Right lobe of liver (tissue), 6 donors: ENCODE data around the gene RFX6. TPM values are rescaled to one million over a fixed set of nuclear protein-coding genes. Genes with fewer than 3 reads are reported as not detected.

ENCODE experiments used
- ATAC-seq, 4 donors: fragments of 200-7000 bp; cut with Tn5 transposase; one replicate each; pipeline ENCODE4 v1.9.1; 2020; ENCODE audit warnings: mild to moderate bottlenecking in 4 of 4, moderate library complexity in 4 of 4
- DNase-seq, 3 donors: peaks; one replicate each; pipeline ENCODE4 v3.0.0-alpha.2; 2020
- H3K27ac ChIP-seq, 3 donors: fragments of 200-600 bp; one replicate each; pipeline ENCODE4 v1.8.0; 2022
- H3K27me3 ChIP-seq, 2 donors: fragments of 200-600 bp; one replicate each; pipeline ENCODE4 v1.8.0; 2022
- H3K36me3 ChIP-seq, 4 donors: fragments of 200-600 bp; sonication (generic) in 1 of 4; one replicate each; pipeline versions ENCODE4 v1.5.1 to v1.8.0; 2017 to 2022; ENCODE audit warnings: control low read depth in 1 of 4
- H3K4me1 ChIP-seq, 4 donors: fragments of 200-600 bp; sonication (generic) in 1 of 4; one replicate each; pipeline versions ENCODE4 v1.5.1 to v1.8.0; 2017 to 2022; ENCODE audit warnings: control low read depth in 1 of 4
- H3K4me3 ChIP-seq, 3 donors: fragments of 200-600 bp; one replicate each; pipeline ENCODE4 v1.8.0; 2022
- H3K9me3 ChIP-seq, 4 donors: fragments of 200-600 bp; sonication (generic) in 1 of 4; one replicate each; pipeline versions ENCODE4 v1.5.1 to v1.8.0; 2017 to 2022; ENCODE audit warnings: control low read depth in 1 of 4
- POLR2A ChIP-seq: fragments of 450-650 bp; IDR thresholded peaks from one replicate; pipeline ENCODE4 v1.6.1; 2017; ENCODE audit warnings: antibody characterized with exemption, mild to moderate bottlenecking
- WGBS: methylation state at CpG from one replicate; pipeline ENCODE4 v1.1.6; 2018; ENCODE audit warnings: low coverage, low lambda C conversion rate; ENCODE audit not compliant: insufficient coverage; ENCODE audit errors: missing lambda C conversion rate; 5-methylcytosine and 5-hydroxymethylcytosine counted together
- intact Hi-C, 2 donors: fragments of 100-400 bp; cut with DNase I; formaldehyde crosslinking; loops; one replicate each; pipeline versions ENCODE4 v1.11.2 to v1.14.1; 2022
- total RNA-seq, 6 experiments: library from RNA; depleted of rRNA in 2 of 6; stranded (reverse); fragments of >200 nt in 2 of 6; fragmentation: NEBNext Ultra II Directional in 3 of 6; extraction: Animal tissue kit (Norgen Biotek cat#: 25700) in 3 of 6; gene quantifications; one replicate each; pipeline versions ENCODE4 v1.1.0 to v1.2.4, GENCODE V29; 2016 to 2023
- TF ChIP-seq, protein P1 (sequence below), 4 donors: fragments of 200-600 bp in 3 of 4; fragments of 450-650 bp in 1 of 4; IDR thresholded peaks; one replicate each; pipeline versions ENCODE4 v1.5.1 to v1.8.0; 2016 to 2022; ENCODE audit warnings: antibody characterized with exemption in 4 of 4, mild to moderate bottlenecking in 2 of 4
- donor health status: DM: no; HTN: yes; CAD: no.
- donor health status: DM: no; HTN: no; CAD: no.
- donor health status: DM: no; HTN: no; CAD: no.
- donor health status: DM: no; HTN: yes; CAD: no.
- donor health status: DM: no; HTN: yes; CAD: no.

The RFX6 gene
- total RNA-seq, 6 experiments from 2014 or later, result not detected

DNA sequence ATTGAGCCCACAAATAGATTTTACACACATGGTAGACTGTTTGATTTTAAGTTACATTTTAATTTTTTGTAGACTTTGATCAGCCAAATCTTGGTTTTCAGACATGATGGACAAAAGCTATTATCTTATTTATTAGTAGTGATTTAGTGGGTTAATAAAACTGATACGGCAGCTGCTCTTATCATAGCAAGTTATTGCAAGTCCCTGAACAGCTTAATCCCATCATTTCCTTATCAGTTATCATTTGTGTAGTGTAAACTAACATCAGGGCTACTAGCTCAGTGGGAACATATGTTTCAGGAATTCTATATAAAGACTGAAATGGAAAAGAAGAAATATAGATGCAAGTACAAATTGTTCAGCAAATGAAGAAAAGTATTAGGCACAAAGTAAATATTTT is 10.9 kb downstream of the RFX6 start:
- intact Hi-C loops, result loop anchor here in 1 of 2 donors (10.0 kb wide), 1 partner anchor 77 kb away; no protein-coding TSS in a partner anchor
- Histone ChIP-seq H3K36me3 (no peaks in the 10 kb centered on the region), H3K4me3 (no peak overlapping the region), H3K27ac (no peak overlapping the region), H3K27me3 (no peaks in the 10 kb centered on the region), H3K4me1 (no peaks in the 10 kb centered on the region), H3K9me3 (no peaks in the 10 kb centered on the region)
- 43% methylated on average over 1 of the region's 1 CpG for WGBS
- ATAC-seq (no peak), DNase-seq (no peak)
- TF ChIP-seq, protein P1, sequence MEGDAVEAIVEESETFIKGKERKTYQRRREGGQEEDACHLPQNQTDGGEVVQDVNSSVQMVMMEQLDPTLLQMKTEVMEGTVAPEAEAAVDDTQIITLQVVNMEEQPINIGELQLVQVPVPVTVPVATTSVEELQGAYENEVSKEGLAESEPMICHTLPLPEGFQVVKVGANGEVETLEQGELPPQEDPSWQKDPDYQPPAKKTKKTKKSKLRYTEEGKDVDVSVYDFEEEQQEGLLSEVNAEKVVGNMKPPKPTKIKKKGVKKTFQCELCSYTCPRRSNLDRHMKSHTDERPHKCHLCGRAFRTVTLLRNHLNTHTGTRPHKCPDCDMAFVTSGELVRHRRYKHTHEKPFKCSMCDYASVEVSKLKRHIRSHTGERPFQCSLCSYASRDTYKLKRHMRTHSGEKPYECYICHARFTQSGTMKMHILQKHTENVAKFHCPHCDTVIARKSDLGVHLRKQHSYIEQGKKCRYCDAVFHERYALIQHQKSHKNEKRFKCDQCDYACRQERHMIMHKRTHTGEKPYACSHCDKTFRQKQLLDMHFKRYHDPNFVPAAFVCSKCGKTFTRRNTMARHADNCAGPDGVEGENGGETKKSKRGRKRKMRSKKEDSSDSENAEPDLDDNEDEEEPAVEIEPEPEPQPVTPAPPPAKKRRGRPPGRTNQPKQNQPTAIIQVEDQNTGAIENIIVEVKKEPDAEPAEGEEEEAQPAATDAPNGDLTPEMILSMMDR (IDR thresholded peaks at IDR 0.05), result no peak
- no peak for TF ChIP-seq POLR2A

DNA sequence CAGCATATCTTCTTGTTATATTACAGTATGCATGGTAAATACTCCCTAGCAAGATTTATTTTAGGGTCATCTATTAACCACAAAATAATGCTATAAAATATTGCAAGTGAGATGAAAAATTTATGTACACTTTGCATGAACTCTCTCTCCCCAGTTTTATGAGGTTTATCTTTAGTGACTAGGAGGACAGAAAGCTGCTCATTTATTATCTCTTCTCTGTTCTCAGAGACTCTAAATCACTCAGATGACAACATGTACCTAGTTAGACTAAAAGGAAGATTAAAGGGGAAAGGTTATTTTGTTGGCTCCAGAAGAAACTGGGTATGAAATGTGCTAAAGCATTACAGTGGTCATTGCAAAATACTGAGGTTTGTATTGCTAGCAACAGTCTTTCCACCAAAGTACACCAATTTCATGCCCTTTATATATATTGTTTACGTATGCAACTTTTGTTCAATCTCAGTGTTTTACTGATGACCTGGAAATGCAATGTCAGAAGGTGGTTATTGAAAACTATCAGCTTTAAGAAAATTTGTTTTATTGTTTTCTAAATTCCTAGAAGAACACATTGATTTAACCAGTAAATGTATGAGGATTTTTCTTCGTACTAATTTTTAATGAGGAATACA is 11.8 kb downstream of the RFX6 start:
- no peaks in the 10 kb centered on the region for H3K4me1 ChIP-seq
- TF ChIP-seq, protein P1 (IDR thresholded peaks at IDR 0.05), result no peak
- no peak for TF ChIP-seq POLR2A

DNA sequence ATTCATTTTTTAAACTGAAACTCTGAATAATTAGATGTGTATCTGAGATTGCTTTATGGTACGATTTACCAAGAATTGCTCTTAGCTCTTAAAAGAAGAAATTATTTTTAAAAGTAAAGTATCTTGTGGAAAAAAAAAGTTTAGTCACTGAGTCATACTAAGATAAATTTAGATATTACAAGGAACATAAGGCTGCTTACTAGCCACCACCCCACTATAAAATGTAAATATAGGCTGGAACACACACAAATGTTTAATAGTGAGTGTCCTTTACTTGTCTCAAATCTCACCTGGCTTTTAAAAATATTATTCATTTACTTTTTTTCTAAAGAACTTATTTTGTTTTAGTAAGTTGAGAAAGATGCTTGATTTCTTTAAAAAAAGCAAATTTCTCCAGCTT is 17.6 kb downstream of the RFX6 start:
- DNase-seq (no peak), ATAC-seq (no peak)
- no peak overlapping the region for H3K4me3 ChIP-seq
- H3K27me3 ChIP-seq, result no peaks in the 10 kb centered on the region
- no peaks in the 10 kb centered on the region for H3K9me3 ChIP-seq
- H3K4me1 ChIP-seq, result peaks cover 0 to 6% (median 0%) of the 10 kb centered on the region in 4 donors
- intact Hi-C loops, result loop anchor here in 1 of 2 donors (10.0 kb wide), 1 partner anchor 70 kb away; no protein-coding TSS in a partner anchor
- TF ChIP-seq, protein P1 (IDR thresholded peaks at IDR 0.05), result no peak
- TF ChIP-seq POLR2A, result no peak
- no peak overlapping the region for H3K27ac ChIP-seq
- H3K36me3 ChIP-seq, result no peaks in the 10 kb centered on the region
- WGBS, result 87% methylated on average over 1 of the region's 1 CpG

More for the DNA sequence above, 11.8 kb downstream of the RFX6 start:
- Histone ChIP-seq H3K27me3 (no peaks in the 10 kb centered on the region), H3K9me3 (no peaks in the 10 kb centered on the region), H3K36me3 (no peaks in the 10 kb centered on the region), H3K4me3 (no peak overlapping the region), H3K27ac (no peak overlapping the region)
- ATAC-seq (no peak), DNase-seq (no peak)
- intact Hi-C loops, result loop anchor here in 1 of 2 donors (10.0 kb wide), 1 partner anchor 76 kb away; no protein-coding TSS in a partner anchor
- WGBS, result 38% methylated on average over 2 of the region's 2 CpGs

DNA sequence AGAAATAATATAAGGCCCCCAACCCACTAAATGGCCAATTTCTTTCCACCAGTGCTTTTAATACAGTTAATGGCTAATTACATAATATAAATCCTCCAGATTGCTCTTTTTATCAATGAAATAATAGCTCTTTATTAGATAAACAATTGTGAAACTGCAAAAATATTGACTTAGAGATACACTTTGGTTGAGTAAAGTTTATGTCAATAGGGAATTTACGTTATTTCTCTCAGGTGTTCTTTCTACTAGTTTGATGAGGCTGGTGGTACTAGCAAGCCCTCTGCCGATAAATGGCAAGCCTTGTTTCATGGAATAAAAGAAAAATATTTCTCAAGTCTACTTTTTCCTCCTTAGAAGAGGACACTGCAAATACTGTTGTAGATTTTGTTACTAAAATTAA is 18.9 kb downstream of the RFX6 start:
- Histone ChIP-seq H3K36me3 (no peaks in the 10 kb centered on the region), H3K9me3 (no peaks in the 10 kb centered on the region), H3K4me3 (no peak overlapping the region), H3K27me3 (no peaks in the 10 kb centered on the region), H3K27ac (no peak overlapping the region), H3K4me1 (peaks cover 0 to 6% (median 0%) of the 10 kb centered on the region in 4 donors)
- 13% methylated on average over 2 of the region's 2 CpGs for WGBS
- DNase-seq (no peak), ATAC-seq (peak; percentile 56 to 90 (median 76))
- TF ChIP-seq, protein P1 (IDR thresholded peaks at IDR 0.05), result no peak
- TF ChIP-seq POLR2A, result no peak
- intact Hi-C loops, result loop anchor here in 1 of 2 donors (10.0 kb wide), 1 partner anchor 69 kb away; no protein-coding TSS in a partner anchor
